Endodermal cell (in vitro differentiated cells): ENCODE data around the gene ATP6V0E1. TPM values are rescaled to one million over a fixed set of nuclear protein-coding genes. Genes with fewer than 3 reads are reported as not detected.

ENCODE experiments used
- DNase-seq: peaks from one replicate; pipeline ENCODE4 v3.0.0-alpha.2; 2017
- H3K27ac ChIP-seq: 2 replicates; pipeline ENCODE4 v1.5.1; 2013; ENCODE audit warnings: mild to moderate bottlenecking, low read depth, low read length, moderate library complexity
- H3K27me3 ChIP-seq: 2 replicates; pipeline ENCODE4 v1.6.1; 2013; ENCODE audit warnings: mild to moderate bottlenecking, low read length, moderate library complexity; ENCODE audit not compliant: insufficient read depth, control insufficient read depth, poor library complexity, severe bottlenecking
- H3K36me3 ChIP-seq: 2 replicates; pipeline ENCODE4 v1.7.0; 2013; ENCODE audit warnings: mild to moderate bottlenecking, low read length, moderate library complexity; ENCODE audit not compliant: control insufficient read depth, insufficient read depth
- H3K4me1 ChIP-seq: one replicate; pipeline ENCODE4 v1.7.0; 2013; ENCODE audit warnings: low read length; ENCODE audit not compliant: control insufficient read depth, insufficient read depth
- H3K4me3 ChIP-seq: 2 replicates; pipeline ENCODE4 v1.5.1; 2013; ENCODE audit warnings: mild to moderate bottlenecking, low read length, moderate library complexity
- H3K9ac ChIP-seq: 2 replicates; pipeline ENCODE4 v1.6.1; 2013; ENCODE audit warnings: mild to moderate bottlenecking, low read length, moderate library complexity; ENCODE audit not compliant: poor library complexity, severe bottlenecking; ENCODE audit errors: extremely low read depth
- H3K9me3 ChIP-seq: 2 replicates; pipeline ENCODE4 v1.6.1; 2013; ENCODE audit warnings: mild to moderate bottlenecking, low read length, moderate library complexity; ENCODE audit not compliant: control insufficient read depth
- H3K27ac Mint-ChIP-seq: 2 replicates; pipeline ENCODE4 v1.8.0; 2020; ENCODE audit warnings: mixed read lengths
- H3K27me3 Mint-ChIP-seq: 2 replicates; pipeline ENCODE4 v1.8.0; 2021; ENCODE audit warnings: mild to moderate bottlenecking, mixed read lengths; ENCODE audit not compliant: insufficient read depth
- H3K36me3 Mint-ChIP-seq: 2 replicates; pipeline ENCODE4 v1.8.0; 2020; ENCODE audit warnings: low read depth, mixed read lengths
- H3K4me1 Mint-ChIP-seq: 2 replicates; pipeline ENCODE4 v1.8.0; 2020; ENCODE audit warnings: mixed read lengths
- H3K4me3 Mint-ChIP-seq: 2 replicates; pipeline ENCODE4 v1.8.0; 2020; ENCODE audit warnings: mild to moderate bottlenecking, moderate library complexity, mixed read lengths
- H3K9me3 Mint-ChIP-seq: 2 replicates; pipeline ENCODE4 v1.8.0; 2020; ENCODE audit warnings: mild to moderate bottlenecking, mixed read lengths
- CTCF ChIP-seq: fragments of 200-600 bp; sonication (generic); conservative IDR thresholded peaks from 2 replicates; pipeline ENCODE4 v1.5.0; 2021; ENCODE audit warnings: antibody characterized with exemption, mild to moderate bottlenecking
- WGBS, 2 experiments: methylation state at CpG; one replicate each; pipeline versions ENCODE4 v1.1.5 to v1.1.7; 2013; ENCODE audit warnings: missing lambda C conversion rate in 2 of 2, mixed read lengths in 1 of 2; ENCODE audit not compliant: insufficient coverage in 1 of 2, insufficient read length in 1 of 2; 5-methylcytosine and 5-hydroxymethylcytosine counted together
- total RNA-seq, 2 donors: library from RNA; stranded (reverse); fragmentation: NEBNext Ultra II Directional in 1 of 2; extraction: Animal tissue kit (Norgen Biotek cat#: 25700) in 1 of 2; gene quantifications; 2 replicates in 1 of 2; 3 replicates in 1 of 2; pipeline ENCODE4 v1.2.1, GENCODE V29; 2021

The ATP6V0E1 gene
- total RNA-seq, 2 donors from 2014 or later: 119 to 128 TPM

GRCh38 chr5:173062141-173062540 is 78.6 kb downstream of the ATP6V0E1 start:
- no peak for DNase-seq
- Histone ChIP-seq H3K27me3 (no peaks in the 10 kb centered on the region), H3K4me3 (no peak overlapping the region), H3K9me3 (no peaks in the 10 kb centered on the region), H3K36me3 (no peaks in the 10 kb centered on the region), H3K9ac (no peak overlapping the region), H3K27ac (no peak overlapping the region), H3K4me1 (no peaks in the 10 kb centered on the region)
- no peak overlapping the region for H3K27ac Mint-ChIP-seq
- peaks cover 15% of the 10 kb centered on the region for H3K36me3 Mint-ChIP-seq
- H3K4me1 Mint-ChIP-seq: no peaks in the 10 kb centered on the region
- WGBS, 2 experiments: 94 to 96% methylated on average over 3 to 4 of the region's 4 CpGs
- no peaks in the 10 kb centered on the region for H3K27me3 Mint-ChIP-seq
- no peak for TF ChIP-seq CTCF
- H3K9me3 Mint-ChIP-seq: no peaks in the 10 kb centered on the region
- no peak overlapping the region for H3K4me3 Mint-ChIP-seq

- Histone ChIP-seq H3K36me3 (no peaks in the 10 kb centered on the region), H3K9me3 (no peaks in the 10 kb centered on the region), H3K27ac (no peak overlapping the region), H3K27me3 (no peaks in the 10 kb centered on the region), H3K9ac (no peak overlapping the region), H3K4me3 (no peak overlapping the region), H3K4me1 (no peaks in the 10 kb centered on the region)
- no peak for DNase-seq
- Mint-ChIP-seq H3K9me3 (no peaks in the 10 kb centered on the region), H3K4me1 (no peaks in the 10 kb centered on the region), H3K27me3 (no peaks in the 10 kb centered on the region), H3K27ac (no peak overlapping the region), H3K4me3 (no peak overlapping the region), H3K36me3 (peaks cover 16% of the 10 kb centered on the region)
- TF ChIP-seq CTCF: no peak
Observed at GRCh38 chr5:173065155-173065554, 81.6 kb downstream of the ATP6V0E1 start.

- Mint-ChIP-seq H3K27ac (no peak overlapping the region), H3K4me1 (no peaks in the 10 kb centered on the region), H3K27me3 (no peaks in the 10 kb centered on the region), H3K4me3 (no peak overlapping the region), H3K9me3 (no peaks in the 10 kb centered on the region), H3K36me3 (peaks cover 8% of the 10 kb centered on the region)
- Histone ChIP-seq H3K9ac (no peak overlapping the region), H3K9me3 (no peaks in the 10 kb centered on the region), H3K27ac (no peak overlapping the region), H3K36me3 (no peaks in the 10 kb centered on the region), H3K27me3 (no peaks in the 10 kb centered on the region), H3K4me1 (no peaks in the 10 kb centered on the region), H3K4me3 (no peak overlapping the region)
- 89 to 94% methylated on average over 7 of the region's 7 CpGs for WGBS, 2 experiments
- DNase-seq: no peak
- TF ChIP-seq CTCF: no peak
Observed at GRCh38 chr5:173069671-173070070, 86.1 kb downstream of the ATP6V0E1 start.
